PC-3 (cell line): ENCODE results near the gene PBX3. TPM values are rescaled to one million over a fixed set of nuclear protein-coding genes. Genes with fewer than 3 reads are reported as not detected.

Experiments used
- ATAC-seq: fragments of 200-7000 bp; cut with Tn5 transposase; 2 replicates; pipeline ENCODE4 v1.9.1; 2020; ENCODE audit warnings: mild to moderate bottlenecking, moderate library complexity
- BruUV-seq: library from RNA; stranded (reverse); fragments of 400-500 nt; replicated peaks from 2 replicates; lab custom pipeline; 2021; lab: Mats Ljungman, UMichigan
- CTCF ChIA-PET: fragments of 300-600 bp; sonication (Branson Sonifier 250); formaldehyde crosslinking; loops from one replicate; lab custom pipeline; 2022; ENCODE audit warnings: antibody characterized with exemption; lab: Charles Lee
- POLR2A ChIA-PET: fragments of 300-600 bp; sonication (Branson Sonifier 250); formaldehyde crosslinking; loops from one replicate; lab custom pipeline; 2022; ENCODE audit warnings: antibody characterized with exemption; ENCODE audit not compliant: unreplicated experiment; lab: Charles Lee
- DNase-seq: peaks from one replicate; pipeline ENCODE4 v3.0.0-alpha.2; 2015
- H2AFZ ChIP-seq: fragments of 300-600 bp; sonication (generic); 2 replicates; pipeline ENCODE4 v1.6.0; 2016; ENCODE audit warnings: antibody characterized with exemption, low read length
- H3F3A ChIP-seq: fragments of 300-600 bp; sonication (generic); one replicate; pipeline ENCODE4 v1.6.0; 2017; ENCODE audit warnings: antibody characterized with exemption, low read length, control low read depth, mild to moderate bottlenecking; ENCODE audit not compliant: unreplicated experiment
- H3K27ac ChIP-seq: fragments of 300-600 bp; sonication (generic); 2 replicates; pipeline ENCODE4 v1.5.1; 2016; ENCODE audit warnings: mild to moderate bottlenecking, low read length
- H3K27me3 ChIP-seq: fragments of 300-600 bp; sonication (generic); 2 replicates; pipeline ENCODE4 v1.6.1; 2016; ENCODE audit warnings: low read length, mixed read lengths
- H3K36me3 ChIP-seq: fragments of 300-600 bp; sonication (generic); 2 replicates; pipeline ENCODE4 v1.6.1; 2016; ENCODE audit warnings: low read depth, mixed run types, low read length, mixed read lengths
- H3K4me1 ChIP-seq: fragments of 300-600 bp; sonication (generic); 2 replicates; pipeline ENCODE4 v1.5.1; 2016; ENCODE audit warnings: low read length; ENCODE audit not compliant: insufficient read depth
- H3K4me2 ChIP-seq: fragments of 300-600 bp; sonication (generic); 2 replicates; pipeline ENCODE4 v1.6.0; 2016; ENCODE audit warnings: low read length
- H3K4me3 ChIP-seq: fragments of 300-600 bp; sonication (generic); 2 replicates; pipeline ENCODE4 v1.5.1; 2016; ENCODE audit warnings: mild to moderate bottlenecking, low read length, mixed read lengths
- H3K79me2 ChIP-seq: fragments of 300-600 bp; sonication (generic); 2 replicates; pipeline ENCODE4 v1.6.1; 2017; ENCODE audit warnings: low read length, mixed read lengths
- H3K9ac ChIP-seq: fragments of 300-600 bp; sonication (generic); 2 replicates; pipeline ENCODE4 v1.6.0; 2016; ENCODE audit warnings: mild to moderate bottlenecking, low read length
- H3K9me2 ChIP-seq: fragments of 300-600 bp; sonication (generic); replicated peaks from 2 replicates; pipeline ENCODE4 v1.6.1; 2016; ENCODE audit warnings: mixed run types, low read length, mixed read lengths
- H3K9me3 ChIP-seq: fragments of 300-600 bp; sonication (generic); 2 replicates; pipeline ENCODE4 v1.6.1; 2016; ENCODE audit warnings: low read length, mixed read lengths
- H4K20me1 ChIP-seq: fragments of 300-600 bp; sonication (generic); 2 replicates; pipeline ENCODE4 v1.6.1; 2016; ENCODE audit warnings: low read length, mixed read lengths
- CTCF ChIP-seq: fragments of 300-600 bp; sonication (generic); conservative IDR thresholded peaks from 2 replicates; pipeline ENCODE4 v1.5.1; 2017; ENCODE audit warnings: antibody characterized with exemption, low read depth, mild to moderate bottlenecking, low read length
- EZH2 ChIP-seq: fragments of 300-600 bp; sonication (generic); IDR thresholded peaks from one replicate; pipeline ENCODE4 v1.6.1; 2017; ENCODE audit warnings: antibody characterized with exemption, mild to moderate bottlenecking, low read length; ENCODE audit not compliant: unreplicated experiment
- EZH2phosphoT487 ChIP-seq: fragments of 300-600 bp; sonication (generic); IDR thresholded peaks from 2 replicates; pipeline ENCODE4 v1.6.1; 2018; ENCODE audit warnings: mild to moderate bottlenecking, antibody characterized with exemption, low read length, borderline replicate concordance
- intact Hi-C: fragments of 100-400 bp; cut with micrococcal nuclease; formaldehyde crosslinking; loops from 2 replicates; pipeline ENCODE4 v1.9.0; 2023
- total RNA-seq: library from RNA; depleted of rRNA; stranded (reverse); fragments of >200 nt; gene quantifications from 2 replicates; pipeline ENCODE4 v1.2.3, GENCODE V29; 2014

Gene PBX3
- total RNA-seq, 1 experiment from 2014 or later, result 35.5 TPM

GRCh38 chr9:125706651-125707471 lies 40.3 kb upstream of the PBX3 start, which contains the start of gene MAPKAP1:
TSS of gene MAPKAP1 (minus strand) at chr9:125707208. CDS start at chr9:125672574, 34,634 bp downstream.
- CTCF ChIA-PET, result interaction anchor here (0.6 kb wide), 2 partner anchors 114 to 194 kb away, joined by 3 read pairs; no protein-coding TSS in a partner anchor
- Histone ChIP-seq H3K27ac (peak within 1 kb of the TSS; percentile 27), H3K9me2 (no peaks in the 10 kb centered on the region), H3K79me2 (peaks cover 51% of the 10 kb centered on the region), H3K4me2 (peak within 1 kb of the TSS; percentile 96), H3K4me1 (peaks cover 19% of the 10 kb centered on the region), H3F3A (no peaks in the 10 kb centered on the region), H3K9ac (peak within 1 kb of the TSS; percentile 96), H3K27me3 (no peaks in the 10 kb centered on the region), H3K4me3 (peak within 1 kb of the TSS; percentile 95), H3K9me3 (no peaks in the 10 kb centered on the region), H4K20me1 (no peaks in the 10 kb centered on the region), H3K36me3 (no peaks in the 10 kb centered on the region), H2AFZ (peak within 1 kb of the TSS; percentile 73)
- POLR2A ChIA-PET, result interaction anchor here (0.6 to 0.9 kb wide), 8 partner anchors 32 to 1337 kb away, joined by 3 to 7 read pairs (median 3); no protein-coding TSS in a partner anchor
- ATAC-seq (peak; percentile 100), DNase-seq (peak; percentile 93)
- BruUV-seq, result no TSS peak
- intact Hi-C loops, result no loop called here
- TF ChIP-seq EZH2phosphoT487 (no peak), EZH2 (no peak), CTCF (no peak)

- POLR2A ChIA-PET, result interaction anchor here (0.7 to 0.9 kb wide), 2 partner anchors 74 to 85 kb away, joined by 3 read pairs; no protein-coding TSS in a partner anchor
- Histone ChIP-seq H3K27ac (no peak overlapping the region), H4K20me1 (no peaks in the 10 kb centered on the region), H3K36me3 (no peaks in the 10 kb centered on the region), H3K4me2 (peak overlapping the region; percentile 96), H3F3A (no peaks in the 10 kb centered on the region), H2AFZ (peak overlapping the region; percentile 73), H3K27me3 (no peaks in the 10 kb centered on the region), H3K9me3 (no peaks in the 10 kb centered on the region), H3K4me3 (no peak overlapping the region), H3K9ac (peak overlapping the region; percentile 96), H3K9me2 (no peaks in the 10 kb centered on the region), H3K4me1 (peaks cover 19% of the 10 kb centered on the region), H3K79me2 (peaks cover 46% of the 10 kb centered on the region)
- TF ChIP-seq EZH2phosphoT487 (no peak), EZH2 (no peak)
- intact Hi-C loops, result no loop called here
- DNase-seq, result no peak
- ATAC-seq, result no peak
- CTCF ChIA-PET, result no interaction called here
- TSS peak; percentile 99 for BruUV-seq
Measured at GRCh38 chr9:125707472-125707804, 39.7 kb upstream of the PBX3 start.

GRCh38 chr9:125726456-125727132 lies 20.6 kb upstream of the PBX3 start:
- no TSS peak for BruUV-seq
- H3K27ac ChIP-seq, result no peak overlapping the region
- ChIA-PET CTCF (no interaction called here), POLR2A (no interaction called here)
- H3K4me3 ChIP-seq, result no peak overlapping the region
- no peak overlapping the region for H2AFZ ChIP-seq
- no peak for DNase-seq
- intact Hi-C loops, result no loop called here
- TF ChIP-seq EZH2phosphoT487, result no peak
- no peak for TF ChIP-seq CTCF
- no peak for TF ChIP-seq EZH2
- no peak for ATAC-seq
- no peak overlapping the region for H3K9ac ChIP-seq
- no peaks in the 10 kb centered on the region for H3K27me3 ChIP-seq
- H3K9me2 ChIP-seq, result no peaks in the 10 kb centered on the region
- H3K36me3 ChIP-seq, result no peaks in the 10 kb centered on the region
- H3F3A ChIP-seq, result no peaks in the 10 kb centered on the region
- no peaks in the 10 kb centered on the region for H3K79me2 ChIP-seq
- no peak overlapping the region for H3K4me2 ChIP-seq
- no peaks in the 10 kb centered on the region for H3K4me1 ChIP-seq
- no peaks in the 10 kb centered on the region for H3K9me3 ChIP-seq
- H4K20me1 ChIP-seq, result no peaks in the 10 kb centered on the region
